K562 (cell line): Measurements from ENCODE around the gene METRN. TPM values are rescaled to one million over a fixed set of nuclear protein-coding genes. Genes with fewer than 3 reads are reported as not detected.

ENCODE experiments used
- ATAC-seq: fragments of 200-7000 bp; cut with Tn5 transposase; 3 replicates; pipeline ENCODE4 v1.9.1; 2020; ENCODE audit warnings: moderate library complexity
- BruUV-seq: library from RNA; stranded (reverse); fragments of 400-500 nt; replicated peaks from 2 replicates; lab custom pipeline; 2021; lab: Mats Ljungman, UMichigan
- CTCF ChIA-PET: fragments of 300-600 bp; formaldehyde crosslinking; extraction: SDS; loops from one replicate; lab custom pipeline; 2021; ENCODE audit warnings: low intra/inter-chr PET ratio; lab: Yijun Ruan, JAX
- POLR2A ChIA-PET: fragments of 300-600, 350-650 bp; sonication (Branson Sonifier 250); formaldehyde crosslinking; extraction: SDS; loops from one replicate; lab custom pipeline; 2021; ENCODE audit warnings: antibody characterized with exemption, inconsistent platforms; lab: Yijun Ruan, JAX
- DNase-seq, 4 experiments: peaks; one replicate each; pipeline versions ENCODE4 v3.0.0 to v3.0.0-alpha.2; 2011 to 2018; ENCODE audit warnings: low spot score in 3 of 4, mixed read lengths in 3 of 4; ENCODE audit errors: extremely low read depth in 1 of 4
- FAIRE-seq: peaks from 2 replicates; lab custom pipeline; 2011; peaks lifted over from hg19 to GRCh38; lab: Jason Lieb, UNC
- H2AFZ ChIP-seq: 2 replicates; pipeline ENCODE4 v1.6.0; 2011; ENCODE audit warnings: low read depth, low read length, control low read depth, inconsistent platforms
- H3K27ac ChIP-seq: fragments of 200-600 bp; 3 replicates; pipeline ENCODE4 v1.8.0; 2011; ENCODE audit warnings: low read depth, mild to moderate bottlenecking, control low read depth, inconsistent platforms, low read length, moderate library complexity, mixed read lengths; ENCODE audit errors: extremely low read depth
- H3K27me3 ChIP-seq, 2 experiments: fragments of 300-600 bp in 1 of 2; 2 replicates in 1 of 2; 3 replicates in 1 of 2; pipeline versions ENCODE4 v1.6.0 to v1.8.0; 2011; ENCODE audit warnings: inconsistent platforms in 2 of 2, low read length in 2 of 2, mild to moderate bottlenecking in 1 of 2, mixed read lengths in 1 of 2, moderate library complexity in 1 of 2; ENCODE audit not compliant: control insufficient read depth in 2 of 2, insufficient read depth in 2 of 2
- H3K36me3 ChIP-seq: fragments of 300-600 bp; 3 replicates; pipeline ENCODE4 v1.8.0; 2011; ENCODE audit warnings: mild to moderate bottlenecking, low read length, inconsistent platforms; ENCODE audit not compliant: control insufficient read depth, insufficient read depth
- H3K4me1 ChIP-seq, 2 experiments: fragments of 200-600 bp in 1 of 2; replicated peaks in 1 of 2; 2 replicates in 1 of 2; 3 replicates in 1 of 2; pipeline versions ENCODE4 v1.5.1 to v1.8.0; 2011; ENCODE audit warnings: inconsistent platforms in 2 of 2, low read length in 2 of 2, mild to moderate bottlenecking in 1 of 2, mixed read lengths in 1 of 2, moderate library complexity in 1 of 2; ENCODE audit not compliant: control insufficient read depth in 2 of 2, insufficient read depth in 2 of 2
- H3K4me2 ChIP-seq: 2 replicates; pipeline ENCODE4 v1.6.1; 2011; ENCODE audit warnings: low read length, control low read depth, inconsistent platforms, mixed read lengths; ENCODE audit not compliant: insufficient read depth
- H3K4me3 ChIP-seq: fragments of 200-600 bp; sonication (generic), shearing (Covaris generic); 2 replicates; pipeline ENCODE4 v1.5.1; 2016; ENCODE audit warnings: control low read depth, inconsistent platforms
- H3K79me2 ChIP-seq: fragments of 200-600 bp; 3 replicates; pipeline ENCODE4 v1.8.0; 2011; ENCODE audit warnings: low read length, inconsistent platforms; ENCODE audit not compliant: control insufficient read depth, insufficient read depth
- H3K9ac ChIP-seq, 2 experiments: 2 replicates each; pipeline versions ENCODE4 v1.6.0 to v1.6.1; 2011; ENCODE audit warnings: low read depth in 2 of 2, low read length in 2 of 2, control low read depth in 1 of 2, inconsistent platforms in 1 of 2, mild to moderate bottlenecking in 1 of 2, mixed read lengths in 1 of 2; ENCODE audit not compliant: insufficient read depth in 1 of 2
- H3K9me1 ChIP-seq: one replicate; pipeline ENCODE4 v1.6.0; 2011; ENCODE audit warnings: inconsistent platforms, mild to moderate bottlenecking, low read length, moderate library complexity; ENCODE audit not compliant: control insufficient read depth, insufficient read depth
- H3K9me3 ChIP-seq: replicated peaks from 2 replicates; pipeline ENCODE4 v1.5.1; 2011; ENCODE audit warnings: low read depth, low read length, inconsistent platforms; ENCODE audit not compliant: control insufficient read depth, insufficient read depth
- H4K20me1 ChIP-seq: replicated peaks from 2 replicates; pipeline ENCODE4 v1.6.1; 2011; ENCODE audit warnings: low read length, inconsistent platforms, mixed read lengths; ENCODE audit not compliant: control insufficient read depth, insufficient read depth
- BCOR ChIP-seq: fragments of 450-650 bp; IDR thresholded peaks from 2 replicates; pipeline ENCODE4 v1.6.1; 2016
- CHCHD3 ChIP-seq: fragments of 250-450 bp; sonication (Bioruptor Pico); IDR thresholded peaks from 2 replicates; pipeline ENCODE4 v2.1.2; 2022; ENCODE audit warnings: mild to moderate bottlenecking
- CTCFL ChIP-seq: IDR thresholded peaks from 2 replicates; pipeline ENCODE4 v1.6.1; 2011; ENCODE audit warnings: borderline replicate concordance, low read depth, mild to moderate bottlenecking, moderate library complexity, low read length; ENCODE audit not compliant: insufficient read depth, poor library complexity, severe bottlenecking
- GTF3C2 ChIP-seq: IDR thresholded peaks from 3 replicates; pipeline ENCODE4 v1.6.1; 2011; ENCODE audit warnings: borderline replicate concordance, mild to moderate bottlenecking, moderate library complexity; ENCODE audit not compliant: insufficient read length; ENCODE audit errors: extremely low read depth
- KDM1A ChIP-seq, 2 experiments: fragments of 450-650 bp; IDR thresholded peaks; 2 replicates each; pipeline ENCODE4 v1.6.1; 2016; ENCODE audit warnings: mild to moderate bottlenecking in 2 of 2
- KHSRP ChIP-seq: fragments of 450-650 bp; IDR thresholded peaks from 2 replicates; pipeline ENCODE4 v1.6.1; 2017
- PTBP1 ChIP-seq: fragments of 200-400 bp; formaldehyde crosslinking; IDR thresholded peaks from 2 replicates; pipeline ENCODE4 v1.6.1; 2017; ENCODE audit warnings: low read depth, low read length
- RBM25 ChIP-seq: fragments of 200-400 bp; formaldehyde crosslinking; IDR thresholded peaks from 2 replicates; pipeline ENCODE4 v1.6.1; 2018; ENCODE audit warnings: low read length, low read depth, moderate library complexity; ENCODE audit not compliant: severe bottlenecking
- SMAD2 ChIP-seq: fragments of 150-350 bp; IDR thresholded peaks from 2 replicates; pipeline ENCODE4 v1.6.1; 2014; ENCODE audit warnings: low read depth, mild to moderate bottlenecking, low read length
- ZFP36 ChIP-seq: fragments of 150-350 bp; IDR thresholded peaks from 2 replicates; pipeline ENCODE4 v1.6.1; 2018; ENCODE audit warnings: low read length, low read depth; ENCODE audit not compliant: partially characterized antibody
- ZFX ChIP-seq: sonication (generic); formaldehyde crosslinking; IDR thresholded peaks from 2 replicates; pipeline ENCODE4 v1.8.0; 2022; ENCODE audit warnings: mild to moderate bottlenecking, missing genetic modification reagents, moderate library complexity
- ZNF197 ChIP-seq: fragments of 200-800 bp; sonication (Bioruptor generic); IDR thresholded peaks from 2 replicates; pipeline ENCODE4 v1.6.1; 2016; ENCODE audit warnings: low read depth, missing genetic modification characterization, missing compliant biosample characterization
- ZNF384 ChIP-seq: IDR thresholded peaks from 2 replicates; pipeline ENCODE4 v1.6.1; 2012; ENCODE audit warnings: low read depth, low read length, improper control_type of control experiment
- ZNF436 ChIP-seq: fragments of 250-450, 450-650 bp; sonication (Bioruptor Pico); formaldehyde crosslinking; IDR thresholded peaks from 2 replicates; pipeline ENCODE4 v1.7.0; 2020; ENCODE audit warnings: mild to moderate bottlenecking
- WGBS: fragments of 100-300 bp; shearing (Covaris generic); methylation state at CpG from one replicate; pipeline ENCODE4 v1.1.6; 2016; ENCODE audit warnings: low coverage, mixed read lengths; ENCODE audit not compliant: insufficient coverage; ENCODE audit errors: missing lambda C conversion rate; 5-methylcytosine and 5-hydroxymethylcytosine counted together
- in situ Hi-C: fragments of 300-500 bp; cut with MboI; formaldehyde crosslinking; loops from 4 replicates; pipeline ENCODE4 v1.15.0; 2018; ENCODE audit warnings: inconsistent platforms, mixed read lengths
- intact Hi-C: fragments of 100-400 bp; cut with micrococcal nuclease; formaldehyde crosslinking; loops from 2 replicates; pipeline ENCODE4 v1.14.2; 2022
- polyA plus RNA-seq, 8 experiments: library from polyadenylated mRNA; depleted of rRNA in 4 of 8; stranded (reverse) in 5 of 8; unstranded in 3 of 8; fragments of >200 nt; fragmentation: Nextera tagmentation in 2 of 8; fragmentation: Illumina TruSeq in 1 of 8; extraction: Ambion mirVana in 2 of 8; extraction: Trizol in 1 of 8; gene quantifications; 2 replicates each; pipeline versions ENCODE4 v1.2.1 to v1.2.3, GENCODE V29; 2011 to 2014; ENCODE audit warnings: inconsistent platforms in 1 of 8, missing spikeins in 1 of 8
- total RNA-seq, 7 experiments: library from RNA; depleted of rRNA in 6 of 7; stranded (reverse); fragments of >200 nt in 6 of 7; fragmentation: Illumina TruSeq in 2 of 7; extraction: Trizol in 2 of 7; gene quantifications; 2 replicates each; pipeline versions ENCODE4 v1.2.1 to v1.2.3, GENCODE V29; 2011 to 2021; ENCODE audit warnings: low replicate concordance in 1 of 7

Gene METRN
- total and polyA plus RNA-seq, 9 of the 15 experiments (the other 6 are each of a cell fraction or from before 2014, with no cell fraction given), result 0.20 to 89.8 (median 15.4) TPM

GRCh38 chr16:750485-750884, 35.6 kb downstream of the METRN start (continued):
- no peak for TF ChIP-seq CTCFL
- no peak for TF ChIP-seq ZNF197

- ATAC-seq (no peak), DNase-seq (no peak), FAIRE-seq (no peak)
- no peak overlapping the region for H3K4me2 ChIP-seq
- peaks cover 6 to 22% of the 10 kb centered on the region in 2 experiments; a peak in 3 of 5 replicates for H3K4me1 ChIP-seq
- no peaks in the 10 kb centered on the region for H3K9me1 ChIP-seq
- intact Hi-C loops, result no loop called here
- no peaks in the 10 kb centered on the region for H3K27me3 ChIP-seq
- CTCF ChIA-PET, result no interaction called here
- H3K36me3 ChIP-seq, result no peaks in the 10 kb centered on the region
- no peaks in the 10 kb centered on the region for H3K79me2 ChIP-seq
- no peaks in the 10 kb centered on the region for H3K9me3 ChIP-seq
- no peaks in the 10 kb centered on the region for H4K20me1 ChIP-seq
- peak overlapping the region in 1 of 2 experiments; percentile 31; a peak in 1 of 4 replicates for H3K9ac ChIP-seq
- in situ Hi-C loops, result no loop called here
- 32% methylated on average over 28 of the region's 39 CpGs for WGBS
- H2AFZ ChIP-seq, result peak overlapping the region; percentile 55; the same call in 1 of the 2 replicates
- POLR2A ChIA-PET, result interaction anchor here (0.6 to 1.4 kb wide), 4 partner anchors 8 to 346 kb away, joined by 3 to 5 read pairs (median 4); partner anchors contain the start of genes CIAO3 and MSLN
- peak; percentile 44 for TF ChIP-seq RBM25
- TF ChIP-seq ZNF384, result no peak
- TF ChIP-seq BCOR, result peak; percentile 46; the same call in 1 of the 2 replicates
- TF ChIP-seq ZNF436 (CRISPR knock-in tag), result peak; percentile 87
- no peak for TF ChIP-seq SMAD2
- TF ChIP-seq CHCHD3 (CRISPR knock-in tag), result no peak
- no peak for TF ChIP-seq ZFX (CRISPR knock-in tag)
- 0 out of 2 replicates have a peak, but pooled peaks have one; percentile 41 for TF ChIP-seq PTBP1
- peak; percentile 24 for TF ChIP-seq GTF3C2
- TF ChIP-seq KHSRP, result no peak
- peak; percentile 98 for TF ChIP-seq ZFP36
- peak in 1 of 2 experiments; percentile 26; a peak in 1 of 4 replicates for TF ChIP-seq KDM1A (IDR thresholded peaks at IDR 0.05)
- H3K27ac ChIP-seq, result no peak overlapping the region
- BruUV-seq, result no TSS peak
- no peak overlapping the region for H3K4me3 ChIP-seq
Measured at GRCh38 chr16:751152-752006, 36.5 kb downstream of the METRN start.
